ENCODE data around the gene NADSYN1. TPM values are rescaled to one million over a fixed set of nuclear protein-coding genes. Genes with fewer than 3 reads are reported as not detected.

NADSYN1 gene
- polyA plus RNA-seq, 6 donors from 2014 or later: 22.2 to 41.6 (median 32.1) TPM

DNA sequence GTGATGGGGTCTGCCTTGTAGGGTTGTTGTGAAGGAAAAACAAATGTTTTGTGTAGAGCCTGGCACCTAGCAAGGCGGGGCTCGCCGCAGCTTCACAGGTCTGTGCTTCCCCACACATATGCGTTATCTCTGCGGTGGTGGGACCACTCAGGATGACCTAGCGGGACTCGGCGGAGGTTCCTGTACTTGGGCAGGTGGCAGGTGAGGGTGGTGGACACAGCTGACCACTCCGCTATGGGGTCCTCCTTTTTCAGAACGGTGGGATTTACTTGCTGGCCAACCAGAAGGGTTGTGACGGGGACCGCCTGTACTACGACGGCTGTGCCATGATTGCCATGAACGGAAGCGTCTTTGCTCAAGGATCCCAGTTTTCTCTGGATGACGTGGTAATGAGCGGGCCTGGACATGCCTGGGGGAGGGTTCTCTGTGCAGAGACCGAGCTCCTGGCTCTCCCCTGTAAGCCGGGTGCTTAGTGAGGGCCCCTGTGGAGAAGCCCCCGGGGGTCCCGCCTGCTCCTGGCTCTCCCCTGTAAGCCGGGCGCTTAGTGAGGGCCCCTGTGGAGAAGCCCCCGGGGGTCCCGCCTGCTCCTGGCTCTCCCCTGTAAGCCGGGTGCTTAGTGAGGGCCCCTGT is 21.3 kb downstream of the NADSYN1 start:
- no peaks in the 10 kb centered on the region for H3K27me3 Mint-ChIP-seq
- no peak overlapping the region for H3K4me3 Mint-ChIP-seq
- H3K27ac Mint-ChIP-seq: no peak overlapping the region
- H3K4me1 Mint-ChIP-seq: no peaks in the 10 kb centered on the region
- H3K36me3 Mint-ChIP-seq: peaks cover 14 to 36% of the 10 kb centered on the region in 2 donors
- no peak for ATAC-seq (ENCODE audit: low read depth in 2 of 2)
- no peaks in the 10 kb centered on the region for H3K9me3 Mint-ChIP-seq
- DNase-seq: no peak

DNA sequence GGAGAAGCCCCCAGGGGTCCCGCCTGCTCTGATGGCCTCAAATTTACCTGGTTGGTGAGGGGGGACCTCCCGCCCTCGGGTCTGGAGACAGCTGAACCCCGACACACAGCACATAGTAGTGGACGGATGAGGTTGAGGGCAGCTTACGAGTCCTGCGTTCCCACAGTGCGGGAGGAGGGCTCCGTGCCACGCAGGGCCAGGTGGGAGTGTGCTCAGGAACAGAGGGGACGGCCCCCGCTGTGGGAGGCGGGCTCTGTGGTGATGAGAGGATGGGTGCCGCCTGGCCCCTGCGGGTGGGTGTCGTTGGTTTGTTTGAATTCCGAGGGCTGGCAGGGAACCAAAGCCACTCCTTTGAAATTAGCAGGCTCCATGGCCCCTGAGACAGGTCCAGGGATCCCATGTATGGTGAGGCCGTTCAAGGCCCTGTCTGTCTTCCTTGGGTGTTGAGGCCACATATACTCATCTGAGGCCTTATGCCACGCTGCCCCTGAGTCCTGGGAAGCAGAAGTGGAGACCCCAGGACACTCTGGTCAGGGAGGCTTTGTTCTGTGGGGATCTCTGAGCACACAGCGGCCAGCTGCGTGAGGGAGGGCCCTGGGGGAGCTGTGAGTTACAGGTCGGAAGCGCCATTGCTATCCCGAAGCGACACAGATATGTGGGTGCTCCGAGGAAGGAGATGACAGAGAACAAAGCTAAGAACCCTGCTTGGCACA is 21.9 kb downstream of the NADSYN1 start:
- DNase-seq (no peak), ATAC-seq (ENCODE audit: low read depth in 2 of 2) (no peak)
- Mint-ChIP-seq H3K9me3 (no peaks in the 10 kb centered on the region), H3K27me3 (no peaks in the 10 kb centered on the region), H3K4me1 (no peaks in the 10 kb centered on the region), H3K27ac (no peak overlapping the region), H3K4me3 (no peak overlapping the region), H3K36me3 (peaks cover 20 to 36% of the 10 kb centered on the region in 2 donors)

DNA sequence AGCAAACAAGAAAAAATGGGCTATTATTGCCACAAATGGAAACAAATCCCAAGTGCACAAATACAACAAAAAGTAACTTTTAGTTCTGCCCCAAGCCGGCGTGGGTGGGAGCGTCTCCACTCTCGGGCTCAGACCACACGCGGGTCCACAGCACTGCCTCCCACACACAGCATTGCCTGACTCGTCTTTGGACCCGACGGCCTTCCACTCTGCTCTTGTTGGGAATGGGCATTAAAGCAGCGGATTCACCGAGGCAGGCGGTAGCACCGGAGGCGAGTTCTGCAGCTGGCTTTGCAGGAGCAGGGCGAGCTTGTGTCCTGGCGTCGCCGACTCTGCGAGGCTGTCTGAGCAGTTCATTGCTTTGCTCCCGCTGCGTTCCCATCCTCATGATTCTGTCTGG is 23.0 kb downstream of the NADSYN1 start:
- Mint-ChIP-seq H3K4me3 (no peak overlapping the region), H3K27ac (no peak overlapping the region), H3K9me3 (no peaks in the 10 kb centered on the region), H3K27me3 (no peaks in the 10 kb centered on the region), H3K36me3 (peaks cover 20 to 34% of the 10 kb centered on the region in 2 donors), H3K4me1 (no peaks in the 10 kb centered on the region)
- ATAC-seq (ENCODE audit: low read depth in 2 of 2) (no peak), DNase-seq (no peak)

DNA sequence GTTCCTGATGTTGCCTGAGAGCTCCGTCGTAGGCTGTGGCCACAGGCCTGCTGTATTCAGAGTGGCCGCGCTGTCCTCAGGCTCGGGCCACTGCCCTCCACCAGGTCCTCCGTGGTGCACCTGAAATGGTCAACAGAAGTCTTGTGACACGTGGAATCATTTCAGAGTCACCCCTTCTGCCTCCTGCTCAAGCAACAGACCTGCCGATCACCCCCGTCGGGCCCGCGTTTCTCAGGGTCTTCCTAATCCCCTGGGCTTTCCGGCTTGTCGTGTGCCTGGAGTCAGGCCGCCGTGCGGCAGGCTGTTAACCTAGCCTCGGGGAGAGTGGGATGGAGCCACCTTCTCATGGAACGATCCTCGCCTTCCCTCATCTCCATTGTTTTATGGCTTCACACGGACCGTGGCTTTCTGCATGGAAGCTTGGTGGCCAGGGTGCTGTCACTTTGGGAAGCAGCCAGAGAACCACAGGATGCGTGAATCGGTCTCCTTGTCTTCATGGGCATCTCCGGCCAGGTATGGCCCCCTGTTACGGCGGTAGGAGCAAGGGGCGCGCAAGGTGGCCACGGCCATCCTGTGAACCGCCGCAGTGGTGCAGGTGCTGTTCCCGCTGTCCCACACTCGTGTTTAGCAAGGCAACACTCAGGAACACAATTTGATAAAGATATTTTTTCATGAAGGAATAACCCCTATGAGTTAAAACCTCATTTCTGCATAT is 24.1 kb downstream of the NADSYN1 start:
- no peaks in the 10 kb centered on the region for H3K9me3 Mint-ChIP-seq
- H3K27me3 Mint-ChIP-seq: no peaks in the 10 kb centered on the region
- ATAC-seq (ENCODE audit: low read depth in 2 of 2): no peak
- no peak for DNase-seq
- peaks cover 19 to 29% of the 10 kb centered on the region in 2 donors for H3K36me3 Mint-ChIP-seq
- H3K4me3 Mint-ChIP-seq: no peak overlapping the region
- H3K27ac Mint-ChIP-seq: peak overlapping the region in 1 of 6 donors; percentile 79
- no peaks in the 10 kb centered on the region for H3K4me1 Mint-ChIP-seq

DNA sequence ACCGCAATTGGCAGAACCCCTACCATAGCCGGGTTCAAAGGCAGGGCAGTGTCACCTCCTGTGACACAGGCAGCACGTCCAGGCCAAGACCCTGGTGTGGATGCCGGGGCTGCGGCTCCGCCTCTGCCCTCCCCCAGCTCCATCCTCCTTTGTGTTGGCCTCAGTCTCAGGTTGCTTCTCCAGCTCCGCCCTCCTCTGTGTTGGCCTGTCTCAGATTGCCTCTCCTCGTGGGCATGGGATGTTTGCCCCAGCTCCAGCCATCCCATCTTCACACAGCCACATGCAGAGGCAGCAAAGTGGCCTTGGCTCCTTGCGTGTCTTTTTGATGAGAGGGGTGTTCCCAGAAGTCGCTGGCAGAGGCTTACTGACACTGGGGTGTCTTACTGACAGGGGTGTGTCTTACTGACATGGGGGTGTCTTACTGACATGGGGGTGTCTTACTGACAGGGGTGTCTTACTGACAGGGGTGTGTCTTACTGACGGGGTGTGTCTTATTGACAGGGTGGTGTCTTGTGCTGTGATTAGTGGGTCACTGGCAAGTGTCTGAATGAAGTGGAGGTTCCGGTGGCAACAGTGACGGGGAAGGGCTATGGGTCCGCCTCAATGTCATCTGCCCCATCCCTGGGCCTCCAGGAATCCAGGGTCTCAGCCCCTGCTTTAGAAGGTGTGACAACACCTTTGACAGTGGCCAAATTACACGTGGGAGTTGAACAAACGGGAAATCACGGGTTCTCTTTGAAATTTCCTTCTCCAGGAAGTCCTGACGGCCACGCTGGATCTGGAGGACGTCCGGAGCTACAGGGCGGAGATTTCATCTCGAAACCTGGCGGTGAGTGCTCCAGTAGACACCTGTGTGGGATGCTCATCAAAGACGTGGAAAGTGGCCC is 24.9 kb downstream of the NADSYN1 start:
- no peak for DNase-seq
- ATAC-seq (ENCODE audit: low read depth in 2 of 2): no peak
- H3K4me1 Mint-ChIP-seq: no peaks in the 10 kb centered on the region
- H3K4me3 Mint-ChIP-seq: no peak overlapping the region
- H3K27me3 Mint-ChIP-seq: no peaks in the 10 kb centered on the region
- peaks cover 15 to 29% of the 10 kb centered on the region in 2 donors for H3K36me3 Mint-ChIP-seq
- H3K9me3 Mint-ChIP-seq: no peaks in the 10 kb centered on the region
- H3K27ac Mint-ChIP-seq: no peak overlapping the region

DNA sequence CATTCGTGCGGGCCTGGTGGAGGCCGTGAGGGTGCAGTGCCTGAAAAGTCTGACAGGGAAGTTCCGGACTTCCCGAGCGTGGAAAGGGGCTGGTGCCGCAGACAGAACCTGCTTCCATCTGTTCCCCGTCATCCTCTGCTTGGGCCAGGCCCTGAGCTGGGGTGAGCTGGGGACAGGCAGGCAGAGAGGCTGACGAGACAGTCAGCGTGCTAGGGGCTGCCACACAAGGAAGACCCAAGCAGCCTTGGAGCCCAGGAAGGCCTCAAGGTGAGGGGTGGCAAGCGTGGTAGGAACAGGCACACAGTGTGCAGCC is 25.5 kb downstream of the NADSYN1 start:
- Mint-ChIP-seq H3K36me3 (peaks cover 20 to 34% of the 10 kb centered on the region in 2 donors), H3K27ac (no peak overlapping the region), H3K4me3 (no peak overlapping the region), H3K27me3 (no peaks in the 10 kb centered on the region), H3K4me1 (no peaks in the 10 kb centered on the region), H3K9me3 (no peaks in the 10 kb centered on the region)
- no peak for DNase-seq
- ATAC-seq (ENCODE audit: low read depth in 2 of 2): no peak

DNA sequence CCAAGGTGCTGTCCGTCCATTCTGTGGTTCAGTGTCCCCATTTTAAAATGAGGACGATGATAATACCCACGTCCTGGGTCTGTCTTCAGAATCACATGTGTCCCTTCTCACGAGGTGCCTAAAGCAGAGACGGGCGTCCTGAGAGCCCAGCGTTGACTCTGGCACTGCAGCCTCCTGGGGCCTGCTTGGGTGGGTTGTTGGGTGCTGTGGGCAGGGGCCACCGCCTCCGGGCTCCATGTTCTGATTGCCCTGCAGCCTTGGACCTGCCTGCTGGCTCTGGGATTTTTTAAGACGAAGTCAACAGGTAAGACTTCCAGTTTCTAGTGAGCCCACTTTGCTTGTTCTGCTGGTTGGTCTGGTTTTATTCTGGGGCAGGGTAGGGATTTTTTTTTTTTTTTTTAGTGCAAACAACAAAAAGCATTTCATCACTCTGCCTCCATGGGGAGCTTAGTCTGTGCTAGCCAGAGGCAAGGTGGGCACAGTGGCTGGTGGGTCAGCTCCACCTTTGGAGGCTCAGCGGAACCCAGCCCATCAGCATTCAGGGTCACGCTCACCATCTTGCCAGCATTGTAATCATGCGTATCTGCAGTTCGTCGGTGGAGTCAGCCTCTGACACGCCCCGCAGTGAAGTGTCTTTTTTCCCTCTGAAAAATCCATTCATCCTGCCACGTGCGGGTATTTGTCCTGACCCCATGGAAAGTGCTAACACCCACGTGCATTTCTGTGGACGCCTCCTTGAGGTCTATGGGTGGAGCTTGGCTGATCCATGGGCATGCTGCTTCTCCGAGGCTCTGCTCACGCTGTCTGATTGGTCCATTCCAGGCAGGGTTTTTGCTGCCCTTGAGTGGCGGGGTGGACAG is 28.3 kb downstream of the NADSYN1 start:
- no peak overlapping the region for H3K4me3 Mint-ChIP-seq
- DNase-seq (no peak), ATAC-seq (ENCODE audit: low read depth in 2 of 2) (no peak)
- H3K9me3 Mint-ChIP-seq: no peaks in the 10 kb centered on the region
- H3K36me3 Mint-ChIP-seq: peaks cover 40 to 48% of the 10 kb centered on the region in 2 donors
- no peak overlapping the region for H3K27ac Mint-ChIP-seq
- no peaks in the 10 kb centered on the region for H3K27me3 Mint-ChIP-seq
- H3K4me1 Mint-ChIP-seq: peaks cover 0 to 15% (median 5%) of the 10 kb centered on the region in 3 donors

DNA sequence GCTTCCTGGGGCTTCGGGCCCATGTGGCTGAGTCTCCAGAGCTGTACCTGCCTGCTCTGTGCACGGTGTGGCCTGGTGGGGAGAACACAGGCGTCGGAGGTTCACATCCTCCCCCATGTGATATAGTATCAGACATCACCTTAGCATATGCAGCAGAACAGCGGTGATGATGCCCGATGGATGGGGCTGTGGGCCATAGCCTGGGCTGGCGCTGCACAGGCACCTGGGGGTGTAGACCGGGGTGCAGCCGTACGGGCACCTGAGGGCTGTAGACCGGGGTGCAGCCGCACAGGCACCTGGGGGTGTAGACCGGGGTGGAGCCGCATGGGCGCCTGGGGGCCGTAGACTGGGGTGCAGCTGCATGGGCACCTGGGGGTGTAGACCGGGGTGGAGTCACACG is 29.2 kb downstream of the NADSYN1 start:
- H3K9me3 Mint-ChIP-seq: no peaks in the 10 kb centered on the region
- peaks cover 47 to 52% of the 10 kb centered on the region in 2 donors for H3K36me3 Mint-ChIP-seq
- ATAC-seq (ENCODE audit: low read depth in 2 of 2): no peak
- H3K4me3 Mint-ChIP-seq: no peak overlapping the region
- DNase-seq: no peak
- no peak overlapping the region for H3K27ac Mint-ChIP-seq
- peaks cover 0 to 17% (median 7%) of the 10 kb centered on the region in 3 donors for H3K4me1 Mint-ChIP-seq
- H3K27me3 Mint-ChIP-seq: no peaks in the 10 kb centered on the region

DNA sequence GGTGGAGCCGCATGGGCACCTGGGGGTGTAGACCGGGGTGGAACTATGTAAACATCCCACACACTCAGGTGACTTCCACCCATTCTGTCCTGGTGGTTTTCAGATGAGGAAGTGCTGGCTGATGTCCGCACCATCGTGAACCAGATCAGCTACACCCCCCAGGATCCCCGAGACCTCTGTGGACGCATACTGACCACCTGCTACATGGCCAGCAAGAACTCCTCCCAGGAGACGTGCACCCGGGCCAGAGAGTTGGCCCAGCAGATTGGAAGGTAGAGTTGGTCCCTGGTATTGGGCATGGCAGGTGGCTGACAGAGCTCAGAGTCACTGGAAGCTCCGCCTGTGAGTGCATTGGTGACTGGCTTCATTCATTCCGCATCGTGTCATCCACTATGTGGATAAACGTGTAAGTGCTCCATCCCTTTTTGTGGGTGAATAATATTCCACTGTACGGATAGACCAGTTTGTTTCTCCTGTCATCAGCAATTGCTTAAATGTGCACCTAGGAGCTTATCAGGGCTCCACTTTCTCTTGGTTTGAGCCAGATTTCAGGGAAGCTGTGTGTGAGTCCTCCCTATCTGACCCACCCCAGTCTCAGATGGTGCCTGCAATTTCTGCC is 29.9 kb downstream of the NADSYN1 start:
- H3K27ac Mint-ChIP-seq: peak overlapping the region in 1 of 6 donors; percentile 28
- H3K4me1 Mint-ChIP-seq: peaks cover 0 to 17% (median 9%) of the 10 kb centered on the region in 3 donors
- no peaks in the 10 kb centered on the region for H3K27me3 Mint-ChIP-seq
- H3K9me3 Mint-ChIP-seq: no peaks in the 10 kb centered on the region
- DNase-seq: no peak
- H3K36me3 Mint-ChIP-seq: peaks cover 46 to 49% of the 10 kb centered on the region in 2 donors
- no peak overlapping the region for H3K4me3 Mint-ChIP-seq
- ATAC-seq (ENCODE audit: low read depth in 2 of 2): no peak

DNA sequence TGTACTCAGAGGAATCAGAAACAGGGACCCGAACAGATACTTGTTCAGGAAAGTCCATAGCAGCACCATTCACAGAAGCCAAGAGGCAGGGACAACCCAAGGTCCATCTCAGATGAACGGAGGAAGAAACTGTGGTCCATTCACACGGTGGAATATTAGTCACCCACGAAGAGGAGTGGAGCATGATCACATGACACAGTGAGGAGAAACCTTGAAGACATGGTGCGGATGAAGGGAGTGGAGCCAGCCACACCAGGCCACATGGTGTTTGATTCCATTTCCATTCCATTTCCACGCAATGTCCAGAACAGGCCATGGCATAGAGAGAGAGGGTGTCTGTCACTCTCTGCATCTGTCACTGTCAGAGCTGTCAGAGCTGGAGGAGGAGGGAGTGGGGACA is 30.7 kb downstream of the NADSYN1 start:
- Mint-ChIP-seq H3K4me3 (no peak overlapping the region), H3K27me3 (no peaks in the 10 kb centered on the region), H3K27ac (no peak overlapping the region), H3K4me1 (peaks cover 0 to 18% (median 12%) of the 10 kb centered on the region in 3 donors), H3K9me3 (no peaks in the 10 kb centered on the region), H3K36me3 (peaks cover 41 to 52% of the 10 kb centered on the region in 2 donors)
- DNase-seq: no peak
- no peak for ATAC-seq (ENCODE audit: low read depth in 2 of 2)

DNA sequence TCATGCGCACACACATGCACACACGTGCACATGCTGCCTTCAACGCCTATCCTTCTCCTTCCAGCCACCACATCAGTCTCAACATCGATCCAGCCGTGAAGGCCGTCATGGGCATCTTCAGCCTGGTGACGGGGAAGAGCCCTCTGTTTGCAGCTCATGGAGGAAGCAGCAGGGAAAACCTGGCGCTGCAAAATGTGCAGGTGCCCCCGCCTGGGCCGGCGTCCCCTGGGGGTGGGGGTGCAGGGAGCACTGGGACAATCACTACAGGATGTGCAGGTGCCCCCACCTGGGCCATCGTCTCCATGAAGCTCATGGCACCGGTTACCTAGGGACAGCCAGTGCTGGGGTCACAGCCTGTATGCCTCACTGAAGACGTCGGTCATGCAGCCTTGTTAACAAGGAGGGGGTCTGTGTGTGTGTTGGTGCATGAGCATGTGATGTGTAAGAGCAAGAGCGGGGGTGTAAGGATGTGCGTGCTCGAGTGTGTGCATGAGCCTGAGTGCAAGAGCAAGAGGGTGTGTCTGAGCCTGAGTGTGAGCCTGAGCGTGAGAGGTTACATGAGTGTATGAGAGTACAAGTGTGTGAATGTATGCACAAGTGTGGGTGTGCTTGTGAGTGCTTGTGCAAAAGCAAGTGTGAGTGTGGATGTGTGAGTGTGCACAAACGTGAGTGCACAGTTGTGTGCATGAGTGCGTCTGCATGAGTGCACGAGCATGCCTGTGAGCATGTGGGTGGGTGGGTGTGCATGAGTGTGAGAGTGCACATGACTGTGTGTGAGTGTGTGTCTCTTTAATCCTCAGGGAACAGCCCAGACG is 31.5 kb downstream of the NADSYN1 start:
- DNase-seq: no peak
- Mint-ChIP-seq H3K27me3 (no peaks in the 10 kb centered on the region), H3K27ac (peak overlapping the region in 2 of 6 donors; percentile 19 to 80), H3K4me3 (peak overlapping the region in 1 of 8 donors; percentile 24), H3K36me3 (peaks cover 37 to 59% of the 10 kb centered on the region in 2 donors), H3K9me3 (no peaks in the 10 kb centered on the region), H3K4me1 (peaks cover 0 to 20% (median 12%) of the 10 kb centered on the region in 3 donors)
- no peak for ATAC-seq (ENCODE audit: low read depth in 2 of 2)

DNA sequence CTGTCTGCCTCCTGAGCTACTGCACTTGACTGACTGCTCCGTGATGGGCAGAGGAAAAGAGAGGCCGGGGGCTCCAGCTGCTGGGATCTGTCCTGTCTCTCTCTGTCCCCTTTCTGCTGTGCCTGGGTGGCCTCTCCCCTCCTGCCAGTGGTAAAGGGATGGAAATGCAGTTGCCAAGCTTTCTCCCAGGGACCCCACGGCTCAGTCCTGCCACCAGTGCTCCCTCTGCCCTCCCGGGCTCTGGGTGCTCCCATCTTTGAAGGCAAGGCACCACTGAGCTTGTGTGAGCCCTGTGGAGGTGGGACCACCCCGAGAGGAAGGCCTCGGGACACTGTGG is 32.0 kb downstream of the NADSYN1 start:
- H3K27me3 Mint-ChIP-seq: no peaks in the 10 kb centered on the region
- H3K4me3 Mint-ChIP-seq: no peak overlapping the region
- no peak for DNase-seq
- H3K9me3 Mint-ChIP-seq: no peaks in the 10 kb centered on the region
- peaks cover 0 to 20% (median 12%) of the 10 kb centered on the region in 3 donors for H3K4me1 Mint-ChIP-seq
- no peak overlapping the region for H3K27ac Mint-ChIP-seq
- ATAC-seq (ENCODE audit: low read depth in 2 of 2): no peak
- H3K36me3 Mint-ChIP-seq: peaks cover 33 to 65% of the 10 kb centered on the region in 2 donors

Measured in naive B cell (primary cell).